GM12878 (cell line): ENCODE measurements around the gene CACNA2D3. TPM values are rescaled to one million over a fixed set of nuclear protein-coding genes. Genes with fewer than 3 reads are reported as not detected.

Experiments
- ATAC-seq: fragments of 200-7000 bp; cut with Tn5 transposase; 3 replicates; pipeline ENCODE4 v1.9.1; 2020; ENCODE audit warnings: mild to moderate bottlenecking, moderate library complexity
- BruUV-seq: library from RNA; stranded (reverse); fragments of 400-500 nt; replicated peaks from 2 replicates; lab custom pipeline; 2021; lab: Mats Ljungman, UMichigan
- CTCF ChIA-PET: fragments of 300-600 bp; sonication (Branson Sonifier 250); formaldehyde crosslinking; extraction: SDS; loops from one replicate; lab custom pipeline; 2021; ENCODE audit warnings: inconsistent platforms; lab: Yijun Ruan, JAX
- POLR2A ChIA-PET: fragments of 350-600 bp; formaldehyde crosslinking; extraction: SDS; loops from one replicate; lab custom pipeline; 2021; ENCODE audit warnings: inconsistent platforms; lab: Charles Lee
- RAD21 ChIA-PET: fragments of 300-600 bp; sonication (Branson Sonifier 250); formaldehyde crosslinking; loops from one replicate; lab custom pipeline; 2023; ENCODE audit warnings: antibody characterized with exemption; ENCODE audit not compliant: unreplicated experiment; lab: Charles Lee
- SMC1A ChIA-PET: fragments of 300-600 bp; sonication (Branson Sonifier 250); formaldehyde crosslinking; loops from one replicate; lab custom pipeline; 2023; ENCODE audit not compliant: unreplicated experiment, uncharacterized antibody; lab: Charles Lee
- DNase-seq: peaks from one replicate; pipeline ENCODE4 v3.0.0-alpha.2; 2011; ENCODE audit warnings: low read depth, low spot score
- FAIRE-seq: peaks from 3 replicates; lab custom pipeline; 2011; peaks lifted over from hg19 to GRCh38; lab: Jason Lieb, UNC
- H2AFZ ChIP-seq: 2 replicates; pipeline ENCODE4 v1.6.0; 2011; ENCODE audit warnings: low read depth, low read length, control low read depth; ENCODE audit not compliant: control insufficient read depth
- H3K27ac ChIP-seq: 2 replicates; pipeline ENCODE4 v1.5.1; 2011; ENCODE audit warnings: control low read depth; ENCODE audit not compliant: control insufficient read depth, insufficient read depth
- H3K27me3 ChIP-seq, 2 experiments: replicated peaks in 1 of 2; 2 replicates each; pipeline versions ENCODE4 v1.6.0 to v1.6.1; 2011; ENCODE audit warnings: low read length in 1 of 2; ENCODE audit not compliant: control insufficient read depth in 2 of 2, insufficient read depth in 2 of 2
- H3K36me3 ChIP-seq, 2 experiments: 2 replicates each; pipeline ENCODE4 v1.5.1; 2011; ENCODE audit warnings: low read length in 1 of 2; ENCODE audit not compliant: control insufficient read depth in 2 of 2, insufficient read depth in 2 of 2
- H3K4me1 ChIP-seq: 2 replicates; pipeline ENCODE4 v1.6.1; 2011; ENCODE audit warnings: mild to moderate bottlenecking, low read length, moderate library complexity, mixed read lengths; ENCODE audit not compliant: control insufficient read depth, insufficient read depth
- H3K4me2 ChIP-seq: 2 replicates; pipeline ENCODE4 v1.6.0; 2011; ENCODE audit warnings: control low read depth; ENCODE audit not compliant: control insufficient read depth, insufficient read depth
- H3K4me3 ChIP-seq: fragments of 200-600 bp; sonication (generic); 2 replicates; pipeline ENCODE4 v1.5.1; 2016
- H3K79me2 ChIP-seq: 2 replicates; pipeline ENCODE4 v1.6.0; 2011; ENCODE audit warnings: low read length; ENCODE audit not compliant: control insufficient read depth, insufficient read depth
- H3K9ac ChIP-seq: 2 replicates; pipeline ENCODE4 v1.8.0; 2011; ENCODE audit warnings: low read length, control low read depth, mixed read lengths; ENCODE audit not compliant: control insufficient read depth, insufficient read depth
- H3K9me3 ChIP-seq: replicated peaks from 3 replicates; pipeline ENCODE4 v1.5.1; 2011; ENCODE audit warnings: mild to moderate bottlenecking, low read length; ENCODE audit not compliant: control insufficient read depth, insufficient read depth
- H4K20me1 ChIP-seq: 2 replicates; pipeline ENCODE4 v1.6.0; 2011; ENCODE audit not compliant: control insufficient read depth, insufficient read depth
- BACH1 ChIP-seq: fragments of 450-650 bp; IDR thresholded peaks from 2 replicates; pipeline ENCODE4 v1.6.1; 2017; ENCODE audit warnings: mild to moderate bottlenecking, borderline replicate concordance
- BCL3 ChIP-seq: IDR thresholded peaks from 2 replicates; pipeline ENCODE4 v1.6.1; 2011; ENCODE audit warnings: borderline replicate concordance, low read depth, mild to moderate bottlenecking, moderate library complexity, low read length; ENCODE audit not compliant: insufficient read depth, poor library complexity, severe bottlenecking
- HDAC6 ChIP-seq: fragments of 200-600 bp; sonication (generic); IDR thresholded peaks from one replicate; pipeline ENCODE4 v1.8.0; 2017; ENCODE audit warnings: antibody characterized with exemption; ENCODE audit not compliant: unreplicated experiment
- NKRF ChIP-seq: fragments of 450-650 bp; conservative IDR thresholded peaks from 2 replicates; pipeline ENCODE4 v1.6.1; 2017; ENCODE audit warnings: mild to moderate bottlenecking, moderate library complexity
- NR2F1 ChIP-seq: fragments of 450-650 bp; conservative IDR thresholded peaks from 2 replicates; pipeline ENCODE4 v1.6.1; 2017; ENCODE audit warnings: mild to moderate bottlenecking
- SRF ChIP-seq, 2 experiments: IDR thresholded peaks; 2 replicates each; pipeline ENCODE4 v1.6.1; 2011; ENCODE audit warnings: low read depth in 2 of 2, low read length in 2 of 2, mild to moderate bottlenecking in 1 of 2, moderate library complexity in 1 of 2
- TBL1XR1 ChIP-seq: IDR thresholded peaks from 2 replicates; pipeline ENCODE4 v1.6.1; 2012; ENCODE audit warnings: low read depth, low read length, improper control_type of control experiment
- WGBS: methylation state at CpG from one replicate; pipeline ENCODE4 v1.1.6; 2016; ENCODE audit warnings: low lambda C conversion rate; ENCODE audit not compliant: insufficient replicate concordance, insufficient coverage; ENCODE audit errors: missing lambda C conversion rate; 5-methylcytosine and 5-hydroxymethylcytosine counted together
- in situ Hi-C: fragments of 300-500 bp; cut with MboI; formaldehyde crosslinking; loops from 9 replicates; pipeline ENCODE4 v1.14.3; 2018; ENCODE audit warnings: mixed read lengths
- intact Hi-C: fragments of 100-400 bp; cut with micrococcal nuclease; formaldehyde crosslinking; loops from one replicate; pipeline ENCODE4 v1.14.2; 2022; ENCODE audit not compliant: unreplicated experiment
- polyA plus RNA-seq, 11 experiments: library from polyadenylated mRNA; depleted of rRNA in 4 of 11; unstranded in 6 of 11; stranded (reverse) in 5 of 11; fragments of >200 nt; fragmentation: Nextera tagmentation in 4 of 11; fragmentation: Illumina TruSeq in 1 of 11; extraction: Ambion mirVana in 4 of 11; extraction: Trizol in 1 of 11; gene quantifications; 1 replicate in 1 of 11; 2 replicates in 10 of 11; pipeline versions ENCODE4 v1.2.1 to v1.2.3, GENCODE V29; 2011 to 2016; ENCODE audit warnings: inconsistent platforms in 2 of 11, missing spikeins in 2 of 11, low read depth in 1 of 11
- total RNA-seq, 4 experiments: library from RNA; depleted of rRNA in 3 of 4; stranded (reverse); fragments of >200 nt in 3 of 4; fragmentation: Illumina TruSeq in 1 of 4; extraction: Trizol in 1 of 4; gene quantifications; 2 replicates each; pipeline versions ENCODE4 v1.2.1 to v1.2.3, GENCODE V29; 2013 to 2021

The CACNA2D3 gene
- total and polyA plus RNA-seq, 10 of the 15 experiments (the other 5 are each of a cell fraction or from before 2014, with no cell fraction given): not detected

GRCh38 chr3:54476891-54477290 lies 354.5 kb downstream of the CACNA2D3 start (continued):
- TF ChIP-seq NKRF (no peak), TBL1XR1 (no peak), NR2F1 (no peak)

GRCh38 chr3:54481606-54482365 lies 359.4 kb downstream of the CACNA2D3 start:
- FAIRE-seq: no peak
- intact Hi-C loops: no loop called here
- H3K4me2 ChIP-seq: no peak overlapping the region
- TF ChIP-seq BCL3 (no peak), BACH1 (no peak), SRF (IDR thresholded peaks at IDR 0.05; ENCODE audit: low read depth in 2 of 2, low read length in 2 of 2) (no peak), HDAC6 (no peak)
- TF ChIP-seq, all 136 proteins: peak for 0
- H3K4me3 ChIP-seq: no peak overlapping the region
- in situ Hi-C loops: no loop called here
- no peak overlapping the region for H2AFZ ChIP-seq
- no peak for DNase-seq
- no peaks in the 10 kb centered on the region for H3K4me1 ChIP-seq
- no peaks in the 10 kb centered on the region for H3K9me3 ChIP-seq
- H3K36me3 ChIP-seq: no peaks in the 10 kb centered on the region
- no peak for ATAC-seq
- no TSS peak for BruUV-seq
- no peak overlapping the region for H3K9ac ChIP-seq
- H3K27me3 ChIP-seq: no peaks in the 10 kb centered on the region
- ChIA-PET CTCF (no interaction called here), POLR2A (no interaction called here), SMC1A (no interaction called here), RAD21 (no interaction called here)
- no peaks in the 10 kb centered on the region for H4K20me1 ChIP-seq
- H3K79me2 ChIP-seq: no peaks in the 10 kb centered on the region
- WGBS: 16% methylated on average over 8 of the region's 8 CpGs
- no peak overlapping the region for H3K27ac ChIP-seq
